K562 (cell line): ENCODE results near the gene DENND5B. TPM values are rescaled to one million over a fixed set of nuclear protein-coding genes. Genes with fewer than 3 reads are reported as not detected.

Experiments used
- ATAC-seq: fragments of 200-7000 bp; cut with Tn5 transposase; 3 replicates; pipeline ENCODE4 v1.9.1; 2020; ENCODE audit warnings: moderate library complexity
- BruUV-seq: library from RNA; stranded (reverse); fragments of 400-500 nt; replicated peaks from 2 replicates; lab custom pipeline; 2021; lab: Mats Ljungman, UMichigan
- CTCF ChIA-PET: fragments of 300-600 bp; formaldehyde crosslinking; extraction: SDS; loops from one replicate; lab custom pipeline; 2021; ENCODE audit warnings: low intra/inter-chr PET ratio; lab: Yijun Ruan, JAX
- POLR2A ChIA-PET: fragments of 300-600, 350-650 bp; sonication (Branson Sonifier 250); formaldehyde crosslinking; extraction: SDS; loops from one replicate; lab custom pipeline; 2021; ENCODE audit warnings: antibody characterized with exemption, inconsistent platforms; lab: Yijun Ruan, JAX
- DNase-seq, 4 experiments: peaks; one replicate each; pipeline versions ENCODE4 v3.0.0 to v3.0.0-alpha.2; 2011 to 2018; ENCODE audit warnings: low spot score in 3 of 4, mixed read lengths in 3 of 4; ENCODE audit errors: extremely low read depth in 1 of 4
- FAIRE-seq: peaks from 2 replicates; lab custom pipeline; 2011; peaks lifted over from hg19 to GRCh38; lab: Jason Lieb, UNC
- H2AFZ ChIP-seq: 2 replicates; pipeline ENCODE4 v1.6.0; 2011; ENCODE audit warnings: low read depth, low read length, control low read depth, inconsistent platforms
- H3K27ac ChIP-seq: fragments of 200-600 bp; 3 replicates; pipeline ENCODE4 v1.8.0; 2011; ENCODE audit warnings: low read depth, mild to moderate bottlenecking, control low read depth, inconsistent platforms, low read length, moderate library complexity, mixed read lengths; ENCODE audit errors: extremely low read depth
- H3K27me3 ChIP-seq, 2 experiments: fragments of 300-600 bp in 1 of 2; 2 replicates in 1 of 2; 3 replicates in 1 of 2; pipeline versions ENCODE4 v1.6.0 to v1.8.0; 2011; ENCODE audit warnings: inconsistent platforms in 2 of 2, low read length in 2 of 2, mild to moderate bottlenecking in 1 of 2, mixed read lengths in 1 of 2, moderate library complexity in 1 of 2; ENCODE audit not compliant: control insufficient read depth in 2 of 2, insufficient read depth in 2 of 2
- H3K36me3 ChIP-seq: fragments of 300-600 bp; 3 replicates; pipeline ENCODE4 v1.8.0; 2011; ENCODE audit warnings: mild to moderate bottlenecking, low read length, inconsistent platforms; ENCODE audit not compliant: control insufficient read depth, insufficient read depth
- H3K4me1 ChIP-seq, 2 experiments: fragments of 200-600 bp in 1 of 2; replicated peaks in 1 of 2; 2 replicates in 1 of 2; 3 replicates in 1 of 2; pipeline versions ENCODE4 v1.5.1 to v1.8.0; 2011; ENCODE audit warnings: inconsistent platforms in 2 of 2, low read length in 2 of 2, mild to moderate bottlenecking in 1 of 2, mixed read lengths in 1 of 2, moderate library complexity in 1 of 2; ENCODE audit not compliant: control insufficient read depth in 2 of 2, insufficient read depth in 2 of 2
- H3K4me2 ChIP-seq: 2 replicates; pipeline ENCODE4 v1.6.1; 2011; ENCODE audit warnings: low read length, control low read depth, inconsistent platforms, mixed read lengths; ENCODE audit not compliant: insufficient read depth
- H3K4me3 ChIP-seq: fragments of 200-600 bp; sonication (generic), shearing (Covaris generic); 2 replicates; pipeline ENCODE4 v1.5.1; 2016; ENCODE audit warnings: control low read depth, inconsistent platforms
- H3K79me2 ChIP-seq: fragments of 200-600 bp; 3 replicates; pipeline ENCODE4 v1.8.0; 2011; ENCODE audit warnings: low read length, inconsistent platforms; ENCODE audit not compliant: control insufficient read depth, insufficient read depth
- H3K9ac ChIP-seq, 2 experiments: 2 replicates each; pipeline versions ENCODE4 v1.6.0 to v1.6.1; 2011; ENCODE audit warnings: low read depth in 2 of 2, low read length in 2 of 2, control low read depth in 1 of 2, inconsistent platforms in 1 of 2, mild to moderate bottlenecking in 1 of 2, mixed read lengths in 1 of 2; ENCODE audit not compliant: insufficient read depth in 1 of 2
- H3K9me1 ChIP-seq: one replicate; pipeline ENCODE4 v1.6.0; 2011; ENCODE audit warnings: inconsistent platforms, mild to moderate bottlenecking, low read length, moderate library complexity; ENCODE audit not compliant: control insufficient read depth, insufficient read depth
- H3K9me3 ChIP-seq: replicated peaks from 2 replicates; pipeline ENCODE4 v1.5.1; 2011; ENCODE audit warnings: low read depth, low read length, inconsistent platforms; ENCODE audit not compliant: control insufficient read depth, insufficient read depth
- H4K20me1 ChIP-seq: replicated peaks from 2 replicates; pipeline ENCODE4 v1.6.1; 2011; ENCODE audit warnings: low read length, inconsistent platforms, mixed read lengths; ENCODE audit not compliant: control insufficient read depth, insufficient read depth
- COPS2 ChIP-seq: fragments of 450-650 bp; conservative IDR thresholded peaks from 2 replicates; pipeline ENCODE4 v1.6.1; 2016; ENCODE audit warnings: mild to moderate bottlenecking, moderate library complexity
- ERF ChIP-seq: fragments of 450-650 bp; formaldehyde crosslinking; IDR thresholded peaks from 2 replicates; pipeline ENCODE4 v1.4.0; 2020; ENCODE audit warnings: mild to moderate bottlenecking, mixed read lengths
- GATA2 ChIP-seq: sonication (generic); formaldehyde crosslinking; IDR thresholded peaks from 2 replicates; pipeline ENCODE4 v1.4.0; 2020; ENCODE audit warnings: mild to moderate bottlenecking, missing genetic modification reagents
- GATAD2A ChIP-seq: fragments of 450-650 bp; IDR thresholded peaks from 2 replicates; pipeline ENCODE4 v1.6.1; 2017
- HNRNPLL ChIP-seq: fragments of 200-400 bp; formaldehyde crosslinking; IDR thresholded peaks from 2 replicates; pipeline ENCODE4 v1.6.1; 2017; ENCODE audit warnings: low read length, low read depth, mild to moderate bottlenecking; ENCODE audit not compliant: poor library complexity, severe bottlenecking
- NFIC ChIP-seq: fragments of 450-650 bp; IDR thresholded peaks from 2 replicates; pipeline ENCODE4 v1.6.1; 2017; ENCODE audit warnings: mild to moderate bottlenecking, inconsistent platforms
- SREBF1 ChIP-seq: fragments of 150-350 bp; IDR thresholded peaks from 2 replicates; pipeline ENCODE4 v1.6.1; 2014; ENCODE audit warnings: antibody characterized with exemption, low read depth, low read length, borderline replicate concordance
- TAF15 ChIP-seq: fragments of 200-400 bp; formaldehyde crosslinking; IDR thresholded peaks from 2 replicates; pipeline ENCODE4 v1.6.1; 2017; ENCODE audit warnings: mild to moderate bottlenecking, low read depth, low read length, moderate library complexity
- TSC22D4 ChIP-seq: fragments of 450-650 bp; IDR thresholded peaks from 2 replicates; pipeline ENCODE4 v1.6.1; 2016; ENCODE audit warnings: missing genetic modification characterization, missing biosample characterization, control low read depth
- U2AF2 ChIP-seq: fragments of 200-400 bp; formaldehyde crosslinking; optimal IDR thresholded peaks from 2 replicates; pipeline ENCODE3; 2017; ENCODE audit warnings: low read depth, mild to moderate bottlenecking, low read length
- XRCC4 ChIP-seq: IDR thresholded peaks from one replicate; pipeline ENCODE4 v1.6.1; 2011; ENCODE audit not compliant: insufficient read depth, insufficient read length; ENCODE audit errors: extremely low read depth
- ZNF354B ChIP-seq: fragments of 250-450 bp; sonication (Bioruptor Pico); IDR thresholded peaks from 2 replicates; pipeline ENCODE4 v1.4.0; 2020
- WGBS: fragments of 100-300 bp; shearing (Covaris generic); methylation state at CpG from one replicate; pipeline ENCODE4 v1.1.6; 2016; ENCODE audit warnings: low coverage, mixed read lengths; ENCODE audit not compliant: insufficient coverage; ENCODE audit errors: missing lambda C conversion rate; 5-methylcytosine and 5-hydroxymethylcytosine counted together
- in situ Hi-C: fragments of 300-500 bp; cut with MboI; formaldehyde crosslinking; loops from 4 replicates; pipeline ENCODE4 v1.15.0; 2018; ENCODE audit warnings: inconsistent platforms, mixed read lengths
- intact Hi-C: fragments of 100-400 bp; cut with micrococcal nuclease; formaldehyde crosslinking; loops from 2 replicates; pipeline ENCODE4 v1.14.2; 2022
- polyA plus RNA-seq, 8 experiments: library from polyadenylated mRNA; depleted of rRNA in 4 of 8; stranded (reverse) in 5 of 8; unstranded in 3 of 8; fragments of >200 nt; fragmentation: Nextera tagmentation in 2 of 8; fragmentation: Illumina TruSeq in 1 of 8; extraction: Ambion mirVana in 2 of 8; extraction: Trizol in 1 of 8; gene quantifications; 2 replicates each; pipeline versions ENCODE4 v1.2.1 to v1.2.3, GENCODE V29; 2011 to 2014; ENCODE audit warnings: inconsistent platforms in 1 of 8, missing spikeins in 1 of 8
- total RNA-seq, 7 experiments: library from RNA; depleted of rRNA in 6 of 7; stranded (reverse); fragments of >200 nt in 6 of 7; fragmentation: Illumina TruSeq in 2 of 7; extraction: Trizol in 2 of 7; gene quantifications; 2 replicates each; pipeline versions ENCODE4 v1.2.1 to v1.2.3, GENCODE V29; 2011 to 2021; ENCODE audit warnings: low replicate concordance in 1 of 7
- TF ChIP-seq, protein P1 (sequence below): fragments of 450-650 bp; IDR thresholded peaks from 2 replicates; pipeline ENCODE4 v1.6.1; 2016
- TF ChIP-seq, protein P2 (sequence below): sonication (generic); formaldehyde crosslinking; IDR thresholded peaks from 2 replicates; pipeline ENCODE4 v1.8.1; 2022; ENCODE audit warnings: missing genetic modification reagents

Gene DENND5B
- total and polyA plus RNA-seq, 9 of the 15 experiments (the other 6 are each of a cell fraction or from before 2014, with no cell fraction given) = 0.99 to 6.0 (median 3.6) TPM

DNA sequence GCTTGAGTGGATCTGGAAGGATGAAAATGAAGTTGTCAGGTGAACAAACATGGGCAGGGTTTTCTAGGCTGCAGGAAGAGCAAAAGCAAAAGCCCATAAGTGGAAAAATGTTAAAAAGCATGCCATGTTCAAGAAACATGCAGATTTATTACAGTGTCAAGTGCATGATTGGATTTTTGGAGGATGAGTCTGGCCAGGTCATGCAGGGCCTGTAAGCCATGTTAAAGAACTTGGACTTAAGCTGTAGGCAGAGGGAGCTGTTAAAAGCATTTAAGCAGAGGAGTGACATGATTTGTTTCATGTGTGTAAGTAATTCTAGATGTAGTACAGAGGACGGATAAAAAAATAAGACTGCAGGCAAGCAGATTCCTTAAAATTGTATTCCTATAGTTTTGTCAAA lies 248.7 kb downstream of the DENND5B start:
- Histone ChIP-seq H3K27ac (no peak overlapping the region), H4K20me1 (no peaks in the 10 kb centered on the region), H2AFZ (no peak overlapping the region), H3K27me3 (peaks cover 18 to 33% of the 10 kb centered on the region in 2 experiments), H3K4me1 (no peaks in the 10 kb centered on the region; a peak in 1 of 5 replicates), H3K4me2 (no peak overlapping the region), H3K36me3 (no peaks in the 10 kb centered on the region), H3K4me3 (no peak overlapping the region), H3K9me1 (no peaks in the 10 kb centered on the region), H3K79me2 (no peaks in the 10 kb centered on the region), H3K9ac (no peak overlapping the region), H3K9me3 (no peaks in the 10 kb centered on the region)
- ChIA-PET POLR2A (interaction anchor here (0.9 kb wide), 1 partner anchor 16 kb away, joined by 3 read pairs; the partner anchor contains the start of gene SINHCAF), CTCF (no interaction called here)
- in situ Hi-C loops (no loop called here), intact Hi-C loops (no loop called here)
- no TSS peak for BruUV-seq
- TF ChIP-seq HNRNPLL (no peak), COPS2 (no peak), ZNF354B (no peak), TSC22D4 (tag) (no peak), U2AF2 (no peak), ERF (CRISPR knock-in tag) (no peak), TAF15 (no peak), NFIC (no peak), GATAD2A (no peak), GATA2 (CRISPR knock-in tag) (no peak), XRCC4 (no peak), SREBF1 (no peak)
- TF ChIP-seq, protein P1, sequence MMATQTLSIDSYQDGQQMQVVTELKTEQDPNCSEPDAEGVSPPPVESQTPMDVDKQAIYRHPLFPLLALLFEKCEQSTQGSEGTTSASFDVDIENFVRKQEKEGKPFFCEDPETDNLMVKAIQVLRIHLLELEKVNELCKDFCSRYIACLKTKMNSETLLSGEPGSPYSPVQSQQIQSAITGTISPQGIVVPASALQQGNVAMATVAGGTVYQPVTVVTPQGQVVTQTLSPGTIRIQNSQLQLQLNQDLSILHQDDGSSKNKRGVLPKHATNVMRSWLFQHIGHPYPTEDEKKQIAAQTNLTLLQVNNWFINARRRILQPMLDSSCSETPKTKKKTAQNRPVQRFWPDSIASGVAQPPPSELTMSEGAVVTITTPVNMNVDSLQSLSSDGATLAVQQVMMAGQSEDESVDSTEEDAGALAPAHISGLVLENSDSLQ = no peak
- TF ChIP-seq, protein P2, sequence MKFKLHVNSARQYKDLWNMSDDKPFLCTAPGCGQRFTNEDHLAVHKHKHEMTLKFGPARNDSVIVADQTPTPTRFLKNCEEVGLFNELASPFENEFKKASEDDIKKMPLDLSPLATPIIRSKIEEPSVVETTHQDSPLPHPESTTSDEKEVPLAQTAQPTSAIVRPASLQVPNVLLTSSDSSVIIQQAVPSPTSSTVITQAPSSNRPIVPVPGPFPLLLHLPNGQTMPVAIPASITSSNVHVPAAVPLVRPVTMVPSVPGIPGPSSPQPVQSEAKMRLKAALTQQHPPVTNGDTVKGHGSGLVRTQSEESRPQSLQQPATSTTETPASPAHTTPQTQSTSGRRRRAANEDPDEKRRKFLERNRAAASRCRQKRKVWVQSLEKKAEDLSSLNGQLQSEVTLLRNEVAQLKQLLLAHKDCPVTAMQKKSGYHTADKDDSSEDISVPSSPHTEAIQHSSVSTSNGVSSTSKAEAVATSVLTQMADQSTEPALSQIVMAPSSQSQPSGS (CRISPR knock-in tag) = no peak
- WGBS = 25% methylated on average over 1 of the region's 1 CpG
- no peak for ATAC-seq
- no peak for FAIRE-seq
- no peak for DNase-seq
